Astrocyte of the cerebellum (primary cell): ENCODE data around the gene IQSEC3.
"Not testable (repeated sequence)": the region's sequence is repeated elsewhere in the genome, so short reads cannot be mapped to it uniquely, and the experiment has no call there.

ENCODE experiments used
- DNase-seq: peaks from one replicate; pipeline ENCODE4 v3.0.0-alpha.2; 2011; ENCODE audit warnings: low read depth
- H3K4me3 ChIP-seq: 2 replicates; pipeline ENCODE4 v1.5.1; 2011; ENCODE audit warnings: mild to moderate bottlenecking, low read depth, low read length, moderate library complexity
- in situ Hi-C: cut with HindIII; loops from 2 replicates; pipeline ENCODE4 v1.10.0; 2017; ENCODE audit warnings: low sequenced_read_pairs
- TF ChIP-seq, protein P1 (sequence below): IDR thresholded peaks from 2 replicates; pipeline ENCODE4 v1.5.1; 2012; ENCODE audit warnings: low read length, low read depth, moderate library complexity, mild to moderate bottlenecking; ENCODE audit errors: missing control alignments

IQSEC3 gene

DNA sequence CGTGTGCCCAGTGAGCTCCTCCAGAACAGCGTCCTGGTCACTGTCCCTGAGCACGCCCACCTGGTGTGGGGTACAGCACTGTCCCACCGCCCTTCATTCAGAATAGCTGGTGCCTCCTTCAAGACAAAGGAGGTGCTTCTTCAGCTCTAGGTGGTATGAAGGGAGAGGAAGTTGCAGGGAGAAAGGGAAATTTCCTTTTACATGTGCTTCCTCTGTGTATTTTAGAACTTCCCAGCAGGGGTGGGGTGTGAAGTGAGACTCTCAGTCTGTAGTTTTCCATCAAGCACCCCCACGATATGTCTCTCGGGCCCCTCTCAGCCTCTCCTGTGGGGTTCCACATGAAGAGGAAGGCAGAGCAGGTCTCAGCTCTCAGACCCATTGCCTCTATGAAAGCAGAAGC, 148.5 kb downstream of the IQSEC3 start:
- H3K4me3 ChIP-seq = no peak overlapping the region
- in situ Hi-C loops = no loop called here
- no peak for DNase-seq
- TF ChIP-seq, protein P1, sequence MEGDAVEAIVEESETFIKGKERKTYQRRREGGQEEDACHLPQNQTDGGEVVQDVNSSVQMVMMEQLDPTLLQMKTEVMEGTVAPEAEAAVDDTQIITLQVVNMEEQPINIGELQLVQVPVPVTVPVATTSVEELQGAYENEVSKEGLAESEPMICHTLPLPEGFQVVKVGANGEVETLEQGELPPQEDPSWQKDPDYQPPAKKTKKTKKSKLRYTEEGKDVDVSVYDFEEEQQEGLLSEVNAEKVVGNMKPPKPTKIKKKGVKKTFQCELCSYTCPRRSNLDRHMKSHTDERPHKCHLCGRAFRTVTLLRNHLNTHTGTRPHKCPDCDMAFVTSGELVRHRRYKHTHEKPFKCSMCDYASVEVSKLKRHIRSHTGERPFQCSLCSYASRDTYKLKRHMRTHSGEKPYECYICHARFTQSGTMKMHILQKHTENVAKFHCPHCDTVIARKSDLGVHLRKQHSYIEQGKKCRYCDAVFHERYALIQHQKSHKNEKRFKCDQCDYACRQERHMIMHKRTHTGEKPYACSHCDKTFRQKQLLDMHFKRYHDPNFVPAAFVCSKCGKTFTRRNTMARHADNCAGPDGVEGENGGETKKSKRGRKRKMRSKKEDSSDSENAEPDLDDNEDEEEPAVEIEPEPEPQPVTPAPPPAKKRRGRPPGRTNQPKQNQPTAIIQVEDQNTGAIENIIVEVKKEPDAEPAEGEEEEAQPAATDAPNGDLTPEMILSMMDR = no peak

DNA sequence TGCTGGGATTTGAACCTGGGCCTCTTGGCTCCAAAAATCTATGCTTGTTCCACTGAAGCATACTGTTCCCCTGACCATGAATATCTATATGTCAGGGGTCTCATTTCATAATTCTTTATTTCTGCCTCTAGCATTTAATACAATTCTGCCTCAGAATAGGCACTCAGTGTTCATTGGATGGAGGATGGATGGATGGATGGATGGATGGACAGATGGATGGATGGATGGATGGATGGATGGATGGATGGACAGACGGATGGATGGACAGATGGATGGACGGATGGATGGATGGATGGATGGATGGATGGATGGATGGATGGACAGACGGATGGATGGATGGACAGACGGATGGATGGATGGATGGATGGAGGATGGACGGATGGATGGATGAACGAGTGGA, 150.5 kb downstream of the IQSEC3 start:
- in situ Hi-C loops, DNase-seq, H3K4me3 ChIP-seq: not testable (repeated sequence)

DNA sequence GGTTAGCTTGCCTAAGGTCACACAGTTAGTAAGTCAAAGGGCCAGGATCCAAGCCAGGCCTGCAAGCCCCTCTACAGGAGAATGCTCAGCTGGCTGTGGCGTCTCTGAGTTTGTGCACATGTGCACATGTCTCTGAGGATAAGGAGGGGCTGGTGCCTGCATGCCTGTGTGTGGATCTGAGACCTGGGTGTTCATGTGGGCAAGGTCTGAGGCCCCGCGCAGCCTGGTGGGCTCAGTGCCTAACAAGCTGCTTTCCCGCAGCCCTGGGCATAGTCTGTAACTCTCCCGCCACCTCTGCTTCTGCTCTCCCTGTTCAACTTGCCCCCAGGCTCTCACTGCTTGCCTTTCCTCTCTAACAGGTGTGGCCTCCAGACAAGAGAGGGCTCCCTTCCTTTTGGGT, 151.7 kb downstream of the IQSEC3 start:
- DNase-seq = no peak
- in situ Hi-C loops = no loop called here
- TF ChIP-seq, protein P1 = no peak
- no peak overlapping the region for H3K4me3 ChIP-seq

DNA sequence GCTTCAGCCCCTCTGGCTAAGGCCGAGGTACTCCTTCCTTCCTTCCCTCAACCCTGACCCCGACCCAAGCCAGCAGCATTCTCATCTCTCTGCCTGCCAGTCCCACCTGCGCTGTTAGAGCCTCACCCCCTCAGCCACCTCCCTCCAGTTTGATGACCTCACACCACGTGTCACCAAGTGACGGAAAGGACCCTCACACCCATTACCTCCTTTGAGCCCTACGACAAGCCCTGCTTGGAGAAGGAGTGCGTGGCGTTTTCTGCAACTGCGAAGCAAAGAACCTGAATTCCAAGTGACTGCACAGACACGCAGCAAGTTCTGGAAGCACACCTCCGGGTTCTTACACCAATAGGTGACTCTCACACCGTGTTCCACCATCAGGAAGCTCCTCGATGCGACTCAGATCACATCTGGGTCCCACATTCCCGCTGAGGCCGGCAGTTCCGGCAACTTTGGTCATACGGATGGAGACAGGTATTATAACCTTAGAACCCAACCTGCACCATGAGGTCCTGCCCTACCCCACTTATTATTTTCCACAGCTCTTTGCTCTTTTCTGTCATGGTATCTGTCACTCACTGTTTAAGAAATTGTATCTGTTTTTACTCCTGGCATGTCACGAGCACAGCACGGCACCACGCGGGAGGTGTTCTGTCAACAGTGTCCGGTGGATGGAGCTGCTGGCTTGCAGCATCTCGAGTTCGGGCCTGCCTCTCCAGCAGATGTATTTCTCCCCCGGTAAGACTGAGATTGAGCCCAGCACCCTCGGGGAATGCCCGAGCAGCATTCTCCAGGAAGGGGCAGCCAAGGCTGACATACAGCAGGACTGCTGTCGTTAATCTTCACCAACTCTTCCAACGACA, 152.4 kb downstream of the IQSEC3 start:
- in situ Hi-C loops = no loop called here
- H3K4me3 ChIP-seq = no peak overlapping the region
- no peak for DNase-seq
- TF ChIP-seq, protein P1 = no peak

DNA sequence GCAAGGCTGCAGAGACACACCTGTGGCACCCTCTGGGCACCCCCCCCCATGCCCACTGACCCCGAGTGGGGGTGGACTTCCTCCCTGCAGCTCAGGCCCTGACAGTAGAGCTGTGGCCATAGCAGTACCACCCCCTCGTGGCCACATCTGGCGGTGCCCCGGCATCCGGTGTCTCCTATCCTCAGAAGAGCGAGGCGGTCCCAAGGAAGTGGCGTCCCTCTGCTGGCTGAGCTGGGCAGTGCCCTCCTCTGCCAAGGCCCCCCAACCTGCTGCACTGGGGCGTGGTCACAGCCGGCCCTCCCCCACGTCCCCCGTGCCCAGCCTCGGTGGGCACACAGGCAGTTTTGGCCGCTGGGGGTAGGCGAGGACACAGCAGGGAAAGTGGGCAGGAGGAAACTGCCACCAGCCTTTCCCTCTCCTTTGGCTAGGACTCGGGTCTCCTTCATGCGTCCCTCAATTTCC, 153.4 kb downstream of the IQSEC3 start:
- in situ Hi-C loops = no loop called here
- no peak overlapping the region for H3K4me3 ChIP-seq
- DNase-seq = no peak
- TF ChIP-seq, protein P1 = peak; percentile 53

DNA sequence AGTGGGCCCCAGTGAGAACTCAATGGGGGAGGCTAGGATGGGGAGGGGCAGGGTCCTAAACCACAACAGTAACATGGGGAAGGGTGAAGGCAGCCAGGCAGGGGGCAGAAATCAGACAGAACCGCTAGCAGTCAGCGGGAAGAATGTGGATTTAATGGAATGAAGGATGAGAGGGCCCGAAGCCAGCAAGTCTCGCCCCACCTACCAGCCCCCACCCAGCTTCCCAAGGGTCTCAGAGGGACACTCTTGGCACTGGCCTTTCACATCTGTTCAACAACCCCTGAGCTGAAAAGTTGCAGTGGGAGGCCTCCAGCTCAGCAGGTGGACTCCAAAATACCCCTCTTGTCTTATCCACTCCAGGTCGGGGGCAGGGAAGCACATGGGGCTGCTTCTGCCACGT, 153.9 kb downstream of the IQSEC3 start:
- in situ Hi-C loops = no loop called here
- no peak for DNase-seq
- TF ChIP-seq, protein P1 = no peak
- no peak overlapping the region for H3K4me3 ChIP-seq

DNA sequence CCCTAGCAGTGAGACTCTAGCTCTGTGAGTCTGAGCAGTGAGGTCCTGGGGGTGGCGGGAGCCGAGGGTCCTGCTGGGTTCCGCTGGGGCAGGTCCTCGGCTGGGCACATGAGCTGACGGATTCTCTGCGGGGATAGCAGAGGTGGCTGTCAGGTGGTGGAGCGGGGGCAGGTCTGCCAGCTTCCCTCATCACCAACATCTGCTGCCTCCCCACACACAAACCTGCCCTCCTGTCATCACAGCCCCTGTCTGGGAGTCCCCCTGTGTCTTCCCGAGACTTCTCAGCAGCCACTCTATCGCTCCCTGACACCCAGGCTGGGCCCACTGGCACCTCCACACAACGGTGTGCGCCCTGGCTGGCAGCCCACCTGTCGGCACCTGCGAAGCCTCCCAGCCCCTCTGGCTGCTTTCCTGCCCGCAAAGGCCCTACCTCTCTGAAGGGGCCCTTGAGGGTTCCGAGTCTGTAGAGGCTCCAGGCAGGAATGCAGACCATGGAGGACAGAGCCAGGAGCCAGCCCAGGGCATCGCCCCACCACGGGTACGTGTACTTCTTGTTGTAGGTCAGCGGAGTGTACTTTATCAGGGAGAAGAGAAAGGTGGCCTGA, 154.5 kb downstream of the IQSEC3 start:
- no peak overlapping the region for H3K4me3 ChIP-seq
- in situ Hi-C loops = no loop called here
- TF ChIP-seq, protein P1 = no peak
- DNase-seq = no peak
